Mesenteric fat pad (tissue), 1 donor: ENCODE data around the gene MLLT6. TPM values are rescaled to one million over a fixed set of nuclear protein-coding genes. Genes with fewer than 3 reads are reported as not detected.

Source experiments
- DNase-seq: peaks from one replicate; pipeline ENCODE4 v3.0.0-alpha.2; 2020; ENCODE audit warnings: low spot score
- total RNA-seq: library from RNA; stranded (reverse); fragmentation: NEBNext Ultra II Directional; extraction: Animal tissue kit (Norgen Biotek cat#: 25700); gene quantifications from one replicate; pipeline ENCODE4 v1.2.1, GENCODE V29; 2021
- donor health status: DM: yes; HTN: yes; CAD: no.

MLLT6 gene
- total RNA-seq, 1 donor from 2014 or later, result 77.0 TPM

GRCh38 chr17:38674749-38675615, 30.1 kb upstream of the MLLT6 start, which contains the start of gene EPOP:
EPOP (minus strand) TSS chr17:38674957; CDS start chr17:38674495, 462 bp downstream.
- peak; percentile 95 for DNase-seq

- DNase-seq, result peak; percentile 92
These were observed 28.2 kb upstream of the MLLT6 start for GRCh38 chr17:38676706-38677504.

GRCh38 chr17:38677819-38678218, 27.3 kb upstream of the MLLT6 start:
- no peak for DNase-seq

GRCh38 chr17:38681096-38681495, 24.0 kb upstream of the MLLT6 start:
- DNase-seq, result no peak

GRCh38 chr17:38685491-38685890, 19.6 kb upstream of the MLLT6 start:
- no peak for DNase-seq

- DNase-seq, result no peak
These were observed 17.8 kb upstream of the MLLT6 start for GRCh38 chr17:38687286-38687685.

GRCh38 chr17:38690386-38690785, 14.7 kb upstream of the MLLT6 start:
- no peak for DNase-seq

- DNase-seq, result no peak
These were observed 13.9 kb upstream of the MLLT6 start for GRCh38 chr17:38691154-38691553.

- no peak for DNase-seq
These were observed 11.3 kb upstream of the MLLT6 start for GRCh38 chr17:38693700-38694329.

- no peak for DNase-seq
These were observed 7.8 kb upstream of the MLLT6 start for GRCh38 chr17:38697061-38697820.

GRCh38 chr17:38698760-38699159, 6.3 kb upstream of the MLLT6 start:
- DNase-seq, result no peak

GRCh38 chr17:38701504-38702165, 3.4 kb upstream of the MLLT6 start:
- no peak for DNase-seq

- peak; percentile 95 for DNase-seq
These were observed 2.7 kb upstream of the MLLT6 start for GRCh38 chr17:38702166-38702915.

- DNase-seq, result no peak
These were observed 1.9 kb upstream of the MLLT6 start for GRCh38 chr17:38702916-38703741.

GRCh38 chr17:38703742-38704605, 1.1 kb upstream of the MLLT6 start:
- DNase-seq, result no peak

- no peak for DNase-seq
These were observed 390 bp downstream of the MLLT6 start for GRCh38 chr17:38705523-38705802.

- DNase-seq, result no peak
These were observed 881 bp downstream of the MLLT6 start for GRCh38 chr17:38705803-38706504.
